Measurements from ENCODE around the gene CBLN3.

CBLN3 gene

GRCh38 chr14:24378327-24378726 is 51.1 kb downstream of the CBLN3 start:
- Histone ChIP-seq H3K9ac (ENCODE audit: low read length) (no peak overlapping the region), H3K4me2 (ENCODE audit: low read length) (no peak overlapping the region), H3K4me3 (ENCODE audit: low read length) (no peak overlapping the region), H3K27ac (ENCODE audit: low read length) (no peak overlapping the region), H3K4me1 (ENCODE audit: low read length) (peaks cover 10% of the 10 kb centered on the region), H3K79me2 (ENCODE audit: low read length) (no peaks in the 10 kb centered on the region), H3K27me3 (ENCODE audit: low read depth, low read length) (no peaks in the 10 kb centered on the region), H2AFZ (ENCODE audit: low read depth, low read length) (no peak overlapping the region), H3K36me3 (replicated peaks; ENCODE audit: low read depth, low read length) (peaks cover 6% of the 10 kb centered on the region), H3K9me3 (ENCODE audit: insufficient read depth, low read length) (no peaks in the 10 kb centered on the region), H4K20me1 (ENCODE audit: insufficient read depth, low read length) (no peaks in the 10 kb centered on the region)
- no peak for TF ChIP-seq EZH2phosphoT487 (IDR thresholded peaks at IDR 0.05; ENCODE audit: low read depth)
- TF ChIP-seq CTCF (IDR thresholded peaks at IDR 0.05; ENCODE audit: low read depth, low read length): no peak

- Histone ChIP-seq H3K36me3 (replicated peaks; ENCODE audit: low read depth, low read length) (peaks cover 12% of the 10 kb centered on the region), H3K27ac (ENCODE audit: low read length) (no peak overlapping the region), H3K4me1 (ENCODE audit: low read length) (peaks cover 10% of the 10 kb centered on the region), H3K4me3 (ENCODE audit: low read length) (no peak overlapping the region), H3K79me2 (ENCODE audit: low read length) (no peaks in the 10 kb centered on the region), H3K4me2 (ENCODE audit: low read length) (no peak overlapping the region), H4K20me1 (ENCODE audit: insufficient read depth, low read length) (no peaks in the 10 kb centered on the region), H3K27me3 (ENCODE audit: low read depth, low read length) (no peaks in the 10 kb centered on the region), H2AFZ (ENCODE audit: low read depth, low read length) (no peak overlapping the region), H3K9me3 (ENCODE audit: insufficient read depth, low read length) (no peaks in the 10 kb centered on the region), H3K9ac (ENCODE audit: low read length) (no peak overlapping the region)
- TF ChIP-seq EZH2phosphoT487 (IDR thresholded peaks at IDR 0.05; ENCODE audit: low read depth) (no peak), CTCF (IDR thresholded peaks at IDR 0.05; ENCODE audit: low read depth, low read length) (no peak)
Observed at GRCh38 chr14:24377657-24378056, 51.8 kb downstream of the CBLN3 start.

GRCh38 chr14:24377126-24377525 is 52.3 kb downstream of the CBLN3 start:
- H3K79me2 ChIP-seq (ENCODE audit: low read length): no peaks in the 10 kb centered on the region
- no peak overlapping the region for H2AFZ ChIP-seq (ENCODE audit: low read depth, low read length)
- TF ChIP-seq CTCF (IDR thresholded peaks at IDR 0.05; ENCODE audit: low read depth, low read length): no peak
- TF ChIP-seq EZH2phosphoT487 (IDR thresholded peaks at IDR 0.05; ENCODE audit: low read depth): no peak
- no peaks in the 10 kb centered on the region for H3K27me3 ChIP-seq (ENCODE audit: low read depth, low read length)
- peaks cover 10% of the 10 kb centered on the region for H3K4me1 ChIP-seq (ENCODE audit: low read length)
- no peak overlapping the region for H3K4me3 ChIP-seq (ENCODE audit: low read length)
- H3K27ac ChIP-seq (ENCODE audit: low read length): no peak overlapping the region
- H3K9ac ChIP-seq (ENCODE audit: low read length): no peak overlapping the region
- no peaks in the 10 kb centered on the region for H4K20me1 ChIP-seq (ENCODE audit: insufficient read depth, low read length)
- H3K36me3 ChIP-seq (replicated peaks; ENCODE audit: low read depth, low read length): peaks cover 13% of the 10 kb centered on the region
- H3K4me2 ChIP-seq (ENCODE audit: low read length): no peak overlapping the region
- H3K9me3 ChIP-seq (ENCODE audit: insufficient read depth, low read length): no peaks in the 10 kb centered on the region

Measured in OCI-LY3 (cell line).